Osteoblast (primary cell): ENCODE results near the gene TRAPPC4. TPM values are rescaled to one million over a fixed set of nuclear protein-coding genes. Genes with fewer than 3 reads are reported as not detected.
"Not testable (repeated sequence)": the region's sequence is repeated elsewhere in the genome, so short reads cannot be mapped to it uniquely, and the experiment has no call there.

Source experiments
- DNase-seq: peaks from one replicate; pipeline ENCODE4 v3.0.0; 2011; ENCODE audit warnings: low spot score, mixed read lengths; ENCODE audit not compliant: insufficient read length; ENCODE audit errors: missing footprints
- H2AFZ ChIP-seq: 2 replicates; pipeline ENCODE4 v1.6.0; 2011; ENCODE audit warnings: mild to moderate bottlenecking, low read length
- H3K27ac ChIP-seq: 2 replicates; pipeline ENCODE4 v1.5.1; 2011; ENCODE audit warnings: mild to moderate bottlenecking, low read depth, low read length, moderate library complexity
- H3K27me3 ChIP-seq: 2 replicates; pipeline ENCODE4 v1.6.0; 2012; ENCODE audit warnings: mild to moderate bottlenecking, control low read depth, inconsistent platforms, low read length, moderate library complexity; ENCODE audit not compliant: insufficient read depth
- H3K36me3 ChIP-seq: 2 replicates; pipeline ENCODE4 v1.5.1; 2011; ENCODE audit warnings: mild to moderate bottlenecking, low read length, control low read depth, moderate library complexity; ENCODE audit not compliant: insufficient read depth
- H3K4me1 ChIP-seq: 2 replicates; pipeline ENCODE4 v1.5.1; 2011; ENCODE audit warnings: mild to moderate bottlenecking, low read length, control low read depth, moderate library complexity; ENCODE audit not compliant: insufficient read depth
- H3K4me2 ChIP-seq: 2 replicates; pipeline ENCODE4 v1.6.0; 2011; ENCODE audit warnings: mild to moderate bottlenecking, low read length; ENCODE audit not compliant: insufficient read depth
- H3K4me3 ChIP-seq: fragments of 200-600 bp; sonication (generic); 3 replicates; pipeline ENCODE4 v1.5.1; 2012; ENCODE audit warnings: mild to moderate bottlenecking, low read length, inconsistent platforms; ENCODE audit not compliant: insufficient read depth
- H3K79me2 ChIP-seq: 2 replicates; pipeline ENCODE4 v1.6.0; 2012; ENCODE audit warnings: mild to moderate bottlenecking, low read length, control low read depth, inconsistent platforms; ENCODE audit not compliant: insufficient read depth
- H3K9me3 ChIP-seq: 2 replicates; pipeline ENCODE4 v1.5.1; 2011; ENCODE audit warnings: low read depth, low read length, control low read depth
- H4K20me1 ChIP-seq: 2 replicates; pipeline ENCODE4 v1.6.0; 2012; ENCODE audit warnings: mild to moderate bottlenecking, low read length, control low read depth; ENCODE audit not compliant: insufficient read depth
- CTCF ChIP-seq: IDR thresholded peaks from 2 replicates; pipeline ENCODE4 v1.5.1; 2011; ENCODE audit warnings: mild to moderate bottlenecking, low read depth, low read length, moderate library complexity; ENCODE audit errors: extremely low read depth
- total RNA-seq: library from RNA; depleted of rRNA; stranded (reverse); fragments of >200 nt; gene quantifications from 2 replicates; pipeline ENCODE4 v1.2.3, GENCODE V29; 2012

The TRAPPC4 gene
- total RNA-seq, 1 donor: 42.3 TPM

- H3K27ac ChIP-seq: peak overlapping the region; percentile 77
- no peaks in the 10 kb centered on the region for H3K27me3 ChIP-seq
- peaks cover 18% of the 10 kb centered on the region for H3K4me1 ChIP-seq
- H3K79me2 ChIP-seq: peaks cover 31% of the 10 kb centered on the region
- H3K9me3 ChIP-seq: no peaks in the 10 kb centered on the region
- peak; percentile 39 for TF ChIP-seq CTCF
- H3K36me3 ChIP-seq: peaks cover 44% of the 10 kb centered on the region
- H2AFZ ChIP-seq: peak overlapping the region; percentile 77
- H4K20me1 ChIP-seq: peaks cover 21% of the 10 kb centered on the region
- peak overlapping the region; percentile 94 for H3K4me3 ChIP-seq
- peak; percentile 92 for DNase-seq
- peak overlapping the region; percentile 95 for H3K4me2 ChIP-seq
Observed at GRCh38 chr11:119055901-119056300, 37.3 kb downstream of the TRAPPC4 start.

GRCh38 chr11:119056421-119056999 is 37.9 kb downstream of the TRAPPC4 start:
- no peak for TF ChIP-seq CTCF
- H3K4me3 ChIP-seq: peak overlapping the region; percentile 94
- peak overlapping the region; percentile 77 for H3K27ac ChIP-seq
- peaks cover 39% of the 10 kb centered on the region for H3K36me3 ChIP-seq
- no peaks in the 10 kb centered on the region for H3K9me3 ChIP-seq
- no peaks in the 10 kb centered on the region for H3K27me3 ChIP-seq
- H3K4me1 ChIP-seq: peaks cover 18% of the 10 kb centered on the region
- H2AFZ ChIP-seq: peak overlapping the region; percentile 77
- peak; percentile 85 for DNase-seq
- H3K4me2 ChIP-seq: peak overlapping the region; percentile 95
- H3K79me2 ChIP-seq: peaks cover 31% of the 10 kb centered on the region
- H4K20me1 ChIP-seq: peaks cover 21% of the 10 kb centered on the region

- H3K4me3 ChIP-seq: peak within 1 kb of the TSS; percentile 94
- H3K36me3 ChIP-seq: peaks cover 32% of the 10 kb centered on the region
- H3K4me2 ChIP-seq: peak within 1 kb of the TSS; percentile 97
- H3K9me3 ChIP-seq: no peaks in the 10 kb centered on the region
- no peaks in the 10 kb centered on the region for H3K27me3 ChIP-seq
- DNase-seq: peak; percentile 100
- TF ChIP-seq CTCF: no peak
- H2AFZ ChIP-seq: peak within 1 kb of the TSS; percentile 93
- peaks cover 15% of the 10 kb centered on the region for H4K20me1 ChIP-seq
- peaks cover 31% of the 10 kb centered on the region for H3K79me2 ChIP-seq
- H3K27ac ChIP-seq: peak within 1 kb of the TSS; percentile 82
- H3K4me1 ChIP-seq: peaks cover 18% of the 10 kb centered on the region
Observed at GRCh38 chr11:119057000-119057769, 38.6 kb downstream of the TRAPPC4 start, which contains the start of gene HYOU1. Gene HYOU1, minus strand, starts transcription at chr11:119057205. Its CDS starts 1,045 bp downstream, at chr11:119056160.

- not testable (repeated sequence) for H2AFZ ChIP-seq, H3K27me3 ChIP-seq, H3K27ac ChIP-seq, H3K9me3 ChIP-seq, DNase-seq, H3K4me2 ChIP-seq, H3K4me3 ChIP-seq
- Histone ChIP-seq H3K36me3 (peaks cover 13% of the 10 kb centered on the region), H4K20me1 (peaks cover 11% of the 10 kb centered on the region), H3K79me2 (peaks cover 34% of the 10 kb centered on the region), H3K4me1 (peaks cover 26% of the 10 kb centered on the region)
Observed at GRCh38 chr11:119059128-119059527, 40.6 kb downstream of the TRAPPC4 start.
